H9 (cell line): ENCODE data around the gene BSDC1. TPM values are rescaled to one million over a fixed set of nuclear protein-coding genes. Genes with fewer than 3 reads are reported as not detected.
A peak's percentile ranks its signal among the peaks of the same experiment; 100 is the strongest.

Source experiments
- DNase-seq: peaks from one replicate; pipeline ENCODE4 v3.0.0-alpha.2; 2017
- H2AFZ ChIP-seq: one replicate; pipeline ENCODE4 v1.6.1; 2013; ENCODE audit warnings: mild to moderate bottlenecking, low read length, control low read depth, moderate library complexity
- H2AK5ac ChIP-seq: 2 replicates; pipeline ENCODE4 v1.6.1; 2013; ENCODE audit warnings: low read length, control low read depth, mixed read lengths; ENCODE audit not compliant: insufficient read length
- H2BK120ac ChIP-seq: one replicate; pipeline ENCODE4 v1.6.1; 2013; ENCODE audit warnings: low read depth, mild to moderate bottlenecking, low read length, control low read depth, inconsistent platforms; ENCODE audit not compliant: poor library complexity, severe bottlenecking
- H2BK12ac ChIP-seq: 2 replicates; pipeline ENCODE4 v1.6.1; 2013; ENCODE audit warnings: low read length, control low read depth, mixed read lengths, low read depth; ENCODE audit not compliant: insufficient read length
- H2BK15ac ChIP-seq: 2 replicates; pipeline ENCODE4 v1.6.1; 2013; ENCODE audit warnings: low read depth, low read length, control low read depth
- H2BK20ac ChIP-seq: one replicate; pipeline ENCODE4 v1.6.1; 2013; ENCODE audit warnings: low read depth, mild to moderate bottlenecking, low read length, control low read depth, inconsistent platforms; ENCODE audit not compliant: poor library complexity, severe bottlenecking
- H2BK5ac ChIP-seq: 2 replicates; pipeline ENCODE4 v1.6.1; 2013; ENCODE audit warnings: low read length, control low read depth, mixed read lengths; ENCODE audit not compliant: insufficient read length
- H3K14ac ChIP-seq: 2 replicates; pipeline ENCODE4 v1.6.1; 2013; ENCODE audit warnings: low read length, control low read depth; ENCODE audit not compliant: insufficient read depth
- H3K18ac ChIP-seq: 2 replicates; pipeline ENCODE4 v1.6.1; 2013; ENCODE audit warnings: low read depth, mild to moderate bottlenecking, mixed read lengths, low read length, control low read depth; ENCODE audit not compliant: insufficient read length
- H3K23ac ChIP-seq: 2 replicates; pipeline ENCODE4 v1.6.1; 2013; ENCODE audit warnings: low read length, control low read depth, mixed read lengths, low read depth; ENCODE audit not compliant: insufficient read length
- H3K23me2 ChIP-seq: 2 replicates; pipeline ENCODE4 v1.6.1; 2013; ENCODE audit warnings: low read depth, mild to moderate bottlenecking, mixed read lengths, low read length, control low read depth; ENCODE audit not compliant: insufficient read length, poor library complexity, severe bottlenecking
- H3K27ac ChIP-seq: 2 replicates; pipeline ENCODE4 v1.5.1; 2013; ENCODE audit warnings: low read length, control low read depth, mixed read lengths, low read depth; ENCODE audit not compliant: insufficient read length
- H3K27me3 ChIP-seq: 2 replicates; pipeline ENCODE4 v1.6.1; 2013; ENCODE audit warnings: low read length, control low read depth, inconsistent platforms; ENCODE audit not compliant: insufficient read depth
- H3K4ac ChIP-seq: 2 replicates; pipeline ENCODE4 v1.6.1; 2013; ENCODE audit warnings: low read depth, mild to moderate bottlenecking, control low read depth, inconsistent platforms, low read length, moderate library complexity
- H3K4me1 ChIP-seq: 2 replicates; pipeline ENCODE4 v1.6.1; 2013; ENCODE audit warnings: low read length, control low read depth, inconsistent platforms; ENCODE audit not compliant: insufficient read depth
- H3K4me2 ChIP-seq: 2 replicates; pipeline ENCODE4 v1.6.1; 2013; ENCODE audit warnings: low read length, control low read depth, mixed read lengths; ENCODE audit not compliant: insufficient read length, insufficient read depth
- H3K56ac ChIP-seq: 2 replicates; pipeline ENCODE4 v1.6.1; 2013; ENCODE audit warnings: low read depth, mild to moderate bottlenecking, mixed read lengths, low read length, control low read depth; ENCODE audit not compliant: insufficient read length
- H3K79me1 ChIP-seq: 2 replicates; pipeline ENCODE4 v1.6.1; 2013; ENCODE audit warnings: low read depth, mild to moderate bottlenecking, moderate library complexity, low read length, control low read depth, inconsistent platforms; ENCODE audit not compliant: insufficient read depth, poor library complexity, severe bottlenecking
- H3K79me2 ChIP-seq: 2 replicates; pipeline ENCODE4 v1.6.1; 2013; ENCODE audit warnings: low read length, control low read depth, inconsistent platforms; ENCODE audit not compliant: insufficient read depth
- H3K9ac ChIP-seq: 2 replicates; pipeline ENCODE4 v1.6.1; 2013; ENCODE audit warnings: low read length, control low read depth, mixed read lengths; ENCODE audit not compliant: insufficient read length; ENCODE audit errors: extremely low read depth
- H3K9me3 ChIP-seq: one replicate; pipeline ENCODE4 v1.6.1; 2013; ENCODE audit warnings: low read depth, low read length, inconsistent platforms; ENCODE audit not compliant: control insufficient read depth
- H3T11ph ChIP-seq: one replicate; pipeline ENCODE4 v1.6.1; 2013; ENCODE audit warnings: mild to moderate bottlenecking, low read length, control low read depth, inconsistent platforms
- H4K20me1 ChIP-seq: one replicate; pipeline ENCODE4 v1.6.1; 2013; ENCODE audit not compliant: control insufficient read depth, insufficient read length, insufficient read depth
- H4K5ac ChIP-seq: 2 replicates; pipeline ENCODE4 v1.6.1; 2013; ENCODE audit warnings: low read depth, mild to moderate bottlenecking, mixed read lengths, low read length, control low read depth; ENCODE audit not compliant: insufficient read length
- H4K8ac ChIP-seq: replicated peaks from 2 replicates; pipeline ENCODE4 v1.6.1; 2013; ENCODE audit warnings: low read length, control low read depth, mixed read lengths, low read depth; ENCODE audit not compliant: insufficient read length
- H4K91ac ChIP-seq: 2 replicates; pipeline ENCODE4 v1.6.1; 2013; ENCODE audit warnings: low read depth, mild to moderate bottlenecking, moderate library complexity, mixed read lengths, low read length, control low read depth; ENCODE audit not compliant: insufficient read length
- H3K27ac Mint-ChIP-seq, 3 experiments: 2 replicates in 2 of 3; 3 replicates in 1 of 3; pipeline ENCODE4 v1.8.0; 2020 to 2021; ENCODE audit warnings: mixed read lengths in 3 of 3, mild to moderate bottlenecking in 1 of 3, moderate library complexity in 1 of 3
- H3K27me3 Mint-ChIP-seq: 2 replicates; pipeline ENCODE4 v1.8.0; 2021; ENCODE audit warnings: low read depth, mild to moderate bottlenecking, moderate library complexity, mixed read lengths
- H3K36me3 Mint-ChIP-seq, 3 experiments: 2 replicates in 2 of 3; 3 replicates in 1 of 3; pipeline ENCODE4 v1.8.0; 2020 to 2021; ENCODE audit warnings: low read depth in 3 of 3, mixed read lengths in 3 of 3; ENCODE audit not compliant: insufficient read depth in 1 of 3
- H3K4me1 Mint-ChIP-seq, 2 experiments: 2 replicates each; pipeline ENCODE4 v1.8.0; 2020; ENCODE audit warnings: mixed read lengths in 2 of 2
- H3K4me3 Mint-ChIP-seq, 2 experiments: 2 replicates in 1 of 2; 3 replicates in 1 of 2; pipeline ENCODE4 v1.8.0; 2020 to 2021; ENCODE audit warnings: mild to moderate bottlenecking in 2 of 2, mixed read lengths in 2 of 2, moderate library complexity in 1 of 2
- H3K9me3 Mint-ChIP-seq, 2 experiments: 2 replicates in 1 of 2; 3 replicates in 1 of 2; pipeline ENCODE4 v1.8.0; 2020; ENCODE audit warnings: mild to moderate bottlenecking in 2 of 2, mixed read lengths in 2 of 2, moderate library complexity in 1 of 2
- CTCF ChIP-seq: fragments of 200-600 bp; sonication (generic); conservative IDR thresholded peaks from 3 replicates; pipeline ENCODE4 v1.8.0; 2021; ENCODE audit warnings: antibody characterized with exemption, mild to moderate bottlenecking
- WGBS: extraction: QIAGEN DNeasy Blood & Tissue Kit; methylation state at CpG from one replicate; pipeline ENCODE4 v1.1.7; 2013; ENCODE audit warnings: missing lambda C conversion rate, low lambda C conversion rate, mixed read lengths; ENCODE audit not compliant: insufficient read length; ENCODE audit errors: extremely low coverage; 5-methylcytosine and 5-hydroxymethylcytosine counted together
- total RNA-seq: library from RNA; stranded (reverse); gene quantifications from 2 replicates; pipeline ENCODE4 v1.2.1, GENCODE V29; 2021

The BSDC1 gene
- total RNA-seq, 1 experiment from 2014 or later = 52.6 TPM

GRCh38 chr1:32431736-32432400 lies 37.6 kb upstream of the BSDC1 start:
- no peak overlapping the region for H3T11ph ChIP-seq
- H3K23ac ChIP-seq = no peak overlapping the region
- H4K91ac ChIP-seq = no peak overlapping the region
- H3K9ac ChIP-seq = no peak overlapping the region
- Mint-ChIP-seq H3K4me3 (no peak overlapping the region), H3K36me3 (peaks cover 0 to 2% (median 0%) of the 10 kb centered on the region in 3 experiments; a peak in 1 of 7 replicates), H3K27me3 (peaks cover 2% of the 10 kb centered on the region), H3K9me3 (no peaks in the 10 kb centered on the region; a peak in 2 of 5 replicates), H3K27ac (peak overlapping the region in 1 of 3 experiments; percentile 12; a peak in 2 of 7 replicates), H3K4me1 (peaks cover 26 to 28% of the 10 kb centered on the region in 2 experiments)
- no peak overlapping the region for H3K14ac ChIP-seq
- no peaks in the 10 kb centered on the region for H3K9me3 ChIP-seq
- no peak overlapping the region for H3K4me2 ChIP-seq
- no peak overlapping the region for H3K56ac ChIP-seq
- DNase-seq = no peak
- H2BK15ac ChIP-seq = no peak overlapping the region
- H4K8ac ChIP-seq = no peak overlapping the region
- H2BK120ac ChIP-seq = no peak overlapping the region
- no peak overlapping the region for H3K18ac ChIP-seq
- H3K27me3 ChIP-seq = no peaks in the 10 kb centered on the region
- H3K23me2 ChIP-seq = no peaks in the 10 kb centered on the region
- no peak overlapping the region for H2BK12ac ChIP-seq
- TF ChIP-seq CTCF = no peak
- no peak overlapping the region for H3K4ac ChIP-seq
- H4K5ac ChIP-seq = no peak overlapping the region
- no peaks in the 10 kb centered on the region for H3K79me2 ChIP-seq
- H2BK5ac ChIP-seq = no peak overlapping the region
- H3K79me1 ChIP-seq = no peaks in the 10 kb centered on the region
- H3K27ac ChIP-seq = no peak overlapping the region
- no peak overlapping the region for H2AK5ac ChIP-seq
- no peak overlapping the region for H2AFZ ChIP-seq
- no peak overlapping the region for H2BK20ac ChIP-seq
- H4K20me1 ChIP-seq = no peaks in the 10 kb centered on the region
- WGBS = no CpG with 5 or more reads among the region's 4 CpGs
- H3K4me1 ChIP-seq = peaks cover 6% of the 10 kb centered on the region; the same call in 1 of the 2 replicates
